ENCODE results near the gene TIGD1. TPM values are rescaled to one million over a fixed set of nuclear protein-coding genes. Genes with fewer than 3 reads are reported as not detected.

Gene TIGD1
- total RNA-seq (2014; rRNA removed; shearing (Covaris generic)), result 6.1 and 7.6 TPM in 2 replicates
- 6.6 and 9.3 TPM in 2 replicates for polyA plus RNA-seq (2016; fragmentation: Nextera tagmentation; extraction: Ambion mirVana)
- long read RNA-seq, partial matches to known transcripts, result 0 of 1 reads
- long read RNA-seq, other reads (novel, unspliced or antisense), result 0 of 1 reads

DNA sequence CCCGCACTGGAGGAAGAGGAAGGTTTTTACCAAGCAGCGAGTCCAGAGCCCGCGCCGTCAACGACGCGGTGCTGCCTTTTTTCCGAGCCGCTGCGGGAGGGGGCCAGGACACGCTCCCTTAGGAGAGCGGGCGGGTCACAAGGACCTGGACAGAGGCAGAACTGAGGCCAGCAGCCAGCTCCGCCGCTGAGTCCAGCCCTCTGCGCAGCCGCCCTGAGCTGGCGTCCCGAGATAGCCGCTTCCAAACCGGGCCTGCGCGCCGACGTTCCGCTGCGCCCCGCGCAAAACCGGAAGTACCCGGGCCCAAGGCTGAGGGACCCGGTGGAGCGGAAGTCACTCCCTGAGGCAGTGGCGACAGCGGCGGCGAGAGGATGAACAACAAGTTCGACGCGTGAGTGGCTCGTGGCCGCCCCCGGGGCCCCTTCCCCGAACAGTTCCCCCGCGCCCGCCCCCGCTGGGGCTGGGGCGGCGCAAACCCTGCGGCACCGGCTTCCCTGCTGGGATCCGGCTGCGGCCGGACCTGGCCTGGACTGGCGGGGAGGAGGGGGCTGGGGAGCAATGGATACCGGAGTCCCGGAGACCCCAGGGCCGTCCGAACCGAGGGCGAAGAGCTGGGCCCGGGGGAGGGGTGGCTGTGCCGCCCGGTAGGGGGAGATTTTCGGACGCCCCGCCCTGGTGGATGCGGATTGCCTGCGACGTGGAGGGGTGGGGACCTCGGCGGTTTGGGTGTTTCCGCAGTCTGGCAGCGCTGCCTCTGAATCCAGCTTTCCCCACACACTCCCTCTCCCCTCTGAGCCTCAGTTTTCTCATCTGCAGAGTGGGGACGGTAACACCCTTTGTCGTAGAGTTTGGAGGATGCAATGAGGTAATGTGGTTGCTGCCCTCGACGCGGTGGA, at the start of gene TIGD1, which contains the start of gene EIF4E2:
TIGD1 (minus strand) TSS at position 204 of the 896 bp plus-strand sequence. CDS start 675 bp downstream, outside the sequence.
EIF4E2 (plus strand) TSS at position 336 of the 896 bp plus-strand sequence; CDS start at position 372, 36 bp downstream.
- Histone ChIP-seq H3K36me3 (ENCODE audit: insufficient read depth) (peaks cover 14% of the 10 kb centered on the region), H4K20me1 (replicated peaks; ENCODE audit: insufficient read depth) (peaks cover 29% of the 10 kb centered on the region)
- peaks cover 15% of the 10 kb centered on the region for H3K4me1 Mint-ChIP-seq

DNA sequence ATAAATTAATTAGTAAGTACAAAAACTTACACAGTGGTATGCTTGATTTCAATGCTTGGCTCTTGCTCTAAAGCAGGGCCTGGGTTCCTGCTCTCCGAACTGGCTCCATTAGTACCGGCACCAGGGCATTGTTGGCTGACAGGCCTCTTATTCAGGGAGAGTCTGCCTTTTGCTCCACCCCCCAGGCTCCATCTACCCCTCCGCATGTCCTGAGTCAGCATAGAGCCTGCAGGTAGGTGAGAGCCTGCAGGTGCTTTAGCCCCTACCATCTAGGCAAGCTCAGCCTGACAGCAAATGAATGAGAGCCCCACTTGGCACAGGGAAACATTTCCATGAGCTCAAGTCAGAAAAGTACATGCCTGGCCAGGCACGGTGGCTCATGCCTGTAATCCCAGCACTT, 47.9 kb upstream of the TIGD1 start:
- no peaks in the 10 kb centered on the region for H4K20me1 ChIP-seq (replicated peaks; ENCODE audit: insufficient read depth)
- no peaks in the 10 kb centered on the region for H3K79me2 ChIP-seq (replicated peaks; ENCODE audit: insufficient read depth)
- no peaks in the 10 kb centered on the region for H3K27me3 ChIP-seq (ENCODE audit: insufficient read depth)
- no peaks in the 10 kb centered on the region for H3K36me3 ChIP-seq (ENCODE audit: insufficient read depth)
- H3K4me2 ChIP-seq, result no peak overlapping the region
- no peaks in the 10 kb centered on the region for H3K9me2 ChIP-seq (ENCODE audit: insufficient read depth)
- H3K4me1 ChIP-seq (ENCODE audit: insufficient read depth), result no peaks in the 10 kb centered on the region
- ATAC-seq, result peak; percentile 84
- no peak overlapping the region for H3K4me3 ChIP-seq
- H3F3A ChIP-seq (replicated peaks; ENCODE audit: low read depth), result no peaks in the 10 kb centered on the region
- H3K27ac Mint-ChIP-seq, result no peak overlapping the region
- DNase-seq (ENCODE audit: low spot score), result no peak
- no peak overlapping the region for H2AFZ ChIP-seq
- no peaks in the 10 kb centered on the region; the same call in 2 of the 3 replicates for H3K9me3 Mint-ChIP-seq
- H3K27me3 Mint-ChIP-seq (ENCODE audit: insufficient read depth, low read depth, poor library complexity), result peaks cover 8% of the 10 kb centered on the region
- peaks cover 3% of the 10 kb centered on the region; the same call in 1 of the 3 replicates for H3K4me1 Mint-ChIP-seq
- H3K27ac ChIP-seq (ENCODE audit: low read depth), result no peak overlapping the region
- H3K36me3 Mint-ChIP-seq (ENCODE audit: low read depth), result no peaks in the 10 kb centered on the region
- H3K4me3 Mint-ChIP-seq, result no peak overlapping the region
- no peak for TF ChIP-seq EZH2 (IDR thresholded peaks at IDR 0.05; ENCODE audit: low read depth, unreplicated experiment)
- no peak for TF ChIP-seq CREB1 (CRISPR knock-in tag; IDR thresholded peaks at IDR 0.05; ENCODE audit: low read depth)
- TF ChIP-seq, protein P1, sequence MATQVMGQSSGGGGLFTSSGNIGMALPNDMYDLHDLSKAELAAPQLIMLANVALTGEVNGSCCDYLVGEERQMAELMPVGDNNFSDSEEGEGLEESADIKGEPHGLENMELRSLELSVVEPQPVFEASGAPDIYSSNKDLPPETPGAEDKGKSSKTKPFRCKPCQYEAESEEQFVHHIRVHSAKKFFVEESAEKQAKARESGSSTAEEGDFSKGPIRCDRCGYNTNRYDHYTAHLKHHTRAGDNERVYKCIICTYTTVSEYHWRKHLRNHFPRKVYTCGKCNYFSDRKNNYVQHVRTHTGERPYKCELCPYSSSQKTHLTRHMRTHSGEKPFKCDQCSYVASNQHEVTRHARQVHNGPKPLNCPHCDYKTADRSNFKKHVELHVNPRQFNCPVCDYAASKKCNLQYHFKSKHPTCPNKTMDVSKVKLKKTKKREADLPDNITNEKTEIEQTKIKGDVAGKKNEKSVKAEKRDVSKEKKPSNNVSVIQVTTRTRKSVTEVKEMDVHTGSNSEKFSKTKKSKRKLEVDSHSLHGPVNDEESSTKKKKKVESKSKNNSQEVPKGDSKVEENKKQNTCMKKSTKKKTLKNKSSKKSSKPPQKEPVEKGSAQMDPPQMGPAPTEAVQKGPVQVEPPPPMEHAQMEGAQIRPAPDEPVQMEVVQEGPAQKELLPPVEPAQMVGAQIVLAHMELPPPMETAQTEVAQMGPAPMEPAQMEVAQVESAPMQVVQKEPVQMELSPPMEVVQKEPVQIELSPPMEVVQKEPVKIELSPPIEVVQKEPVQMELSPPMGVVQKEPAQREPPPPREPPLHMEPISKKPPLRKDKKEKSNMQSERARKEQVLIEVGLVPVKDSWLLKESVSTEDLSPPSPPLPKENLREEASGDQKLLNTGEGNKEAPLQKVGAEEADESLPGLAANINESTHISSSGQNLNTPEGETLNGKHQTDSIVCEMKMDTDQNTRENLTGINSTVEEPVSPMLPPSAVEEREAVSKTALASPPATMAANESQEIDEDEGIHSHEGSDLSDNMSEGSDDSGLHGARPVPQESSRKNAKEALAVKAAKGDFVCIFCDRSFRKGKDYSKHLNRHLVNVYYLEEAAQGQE (IDR thresholded peaks at IDR 0.05; ENCODE audit: unreplicated experiment), result no peak
- no peak for TF ChIP-seq EZH2phosphoT487 (IDR thresholded peaks at IDR 0.05; ENCODE audit: unreplicated experiment)
- TF ChIP-seq STAT1 (IDR thresholded peaks at IDR 0.05; ENCODE audit: unreplicated experiment), result no peak
- no peak for TF ChIP-seq ZNF331 (CRISPR knock-in tag; IDR thresholded peaks at IDR 0.05; ENCODE audit: low read depth)

More for the DNA sequence above, at the start of gene TIGD1, which contains the start of gene EIF4E2:
- peaks cover 8% of the 10 kb centered on the region for H3F3A ChIP-seq (replicated peaks; ENCODE audit: low read depth)
- H3K4me1 ChIP-seq (ENCODE audit: insufficient read depth), result peaks cover 12% of the 10 kb centered on the region
- peak within 1 kb of the TSS; percentile 91 for H2AFZ ChIP-seq
- H3K4me3 Mint-ChIP-seq, result peak within 1 kb of the TSS; percentile 99
- DNase-seq (ENCODE audit: low spot score) (peak; percentile 97), ATAC-seq (peak; percentile 97)
- H3K9me3 Mint-ChIP-seq, result peaks cover 15% of the 10 kb centered on the region; the same call in 2 of the 3 replicates
- peak within 1 kb of the TSS; percentile 98 for H3K27ac ChIP-seq (ENCODE audit: low read depth)
- H3K27me3 Mint-ChIP-seq (ENCODE audit: insufficient read depth, low read depth, poor library complexity), result peaks cover 5% of the 10 kb centered on the region
- H3K79me2 ChIP-seq (replicated peaks; ENCODE audit: insufficient read depth), result peaks cover 84% of the 10 kb centered on the region
- H3K36me3 Mint-ChIP-seq (ENCODE audit: low read depth), result peaks cover 54% of the 10 kb centered on the region
- no peaks in the 10 kb centered on the region for H3K9me2 ChIP-seq (ENCODE audit: insufficient read depth)
- H3K4me3 ChIP-seq, result peak within 1 kb of the TSS; percentile 96
- H3K27me3 ChIP-seq (ENCODE audit: insufficient read depth), result no peaks in the 10 kb centered on the region
- H3K4me2 ChIP-seq, result peak within 1 kb of the TSS; percentile 96
- peak within 1 kb of the TSS; percentile 99 for H3K27ac Mint-ChIP-seq
- TF ChIP-seq CREB1 (CRISPR knock-in tag; IDR thresholded peaks at IDR 0.05; ENCODE audit: low read depth), result peak; percentile 70
- TF ChIP-seq ZNF331 (CRISPR knock-in tag; IDR thresholded peaks at IDR 0.05; ENCODE audit: low read depth), result no peak
- no peak for TF ChIP-seq JUNB (IDR thresholded peaks at IDR 0.05; ENCODE audit: unreplicated experiment)
- TF ChIP-seq POLR2AphosphoS5 (IDR thresholded peaks at IDR 0.05; ENCODE audit: low read depth), result peak; percentile 94
- TF ChIP-seq, protein P2, sequence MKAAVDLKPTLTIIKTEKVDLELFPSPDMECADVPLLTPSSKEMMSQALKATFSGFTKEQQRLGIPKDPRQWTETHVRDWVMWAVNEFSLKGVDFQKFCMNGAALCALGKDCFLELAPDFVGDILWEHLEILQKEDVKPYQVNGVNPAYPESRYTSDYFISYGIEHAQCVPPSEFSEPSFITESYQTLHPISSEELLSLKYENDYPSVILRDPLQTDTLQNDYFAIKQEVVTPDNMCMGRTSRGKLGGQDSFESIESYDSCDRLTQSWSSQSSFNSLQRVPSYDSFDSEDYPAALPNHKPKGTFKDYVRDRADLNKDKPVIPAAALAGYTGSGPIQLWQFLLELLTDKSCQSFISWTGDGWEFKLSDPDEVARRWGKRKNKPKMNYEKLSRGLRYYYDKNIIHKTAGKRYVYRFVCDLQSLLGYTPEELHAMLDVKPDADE (IDR thresholded peaks at IDR 0.05), result peak; percentile 72
- TF ChIP-seq, protein P3, sequence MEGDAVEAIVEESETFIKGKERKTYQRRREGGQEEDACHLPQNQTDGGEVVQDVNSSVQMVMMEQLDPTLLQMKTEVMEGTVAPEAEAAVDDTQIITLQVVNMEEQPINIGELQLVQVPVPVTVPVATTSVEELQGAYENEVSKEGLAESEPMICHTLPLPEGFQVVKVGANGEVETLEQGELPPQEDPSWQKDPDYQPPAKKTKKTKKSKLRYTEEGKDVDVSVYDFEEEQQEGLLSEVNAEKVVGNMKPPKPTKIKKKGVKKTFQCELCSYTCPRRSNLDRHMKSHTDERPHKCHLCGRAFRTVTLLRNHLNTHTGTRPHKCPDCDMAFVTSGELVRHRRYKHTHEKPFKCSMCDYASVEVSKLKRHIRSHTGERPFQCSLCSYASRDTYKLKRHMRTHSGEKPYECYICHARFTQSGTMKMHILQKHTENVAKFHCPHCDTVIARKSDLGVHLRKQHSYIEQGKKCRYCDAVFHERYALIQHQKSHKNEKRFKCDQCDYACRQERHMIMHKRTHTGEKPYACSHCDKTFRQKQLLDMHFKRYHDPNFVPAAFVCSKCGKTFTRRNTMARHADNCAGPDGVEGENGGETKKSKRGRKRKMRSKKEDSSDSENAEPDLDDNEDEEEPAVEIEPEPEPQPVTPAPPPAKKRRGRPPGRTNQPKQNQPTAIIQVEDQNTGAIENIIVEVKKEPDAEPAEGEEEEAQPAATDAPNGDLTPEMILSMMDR (conservative IDR thresholded peaks at IDR 0.05; ENCODE audit: low read depth in 2 of 2), result peak in 1 of 2 experiments; percentile 10; a peak in 1 of 4 replicates

Data from GM23338 (cell line).